Measurements from ENCODE around the gene SCART1.
"Not testable (repeated sequence)": the region's sequence is repeated elsewhere in the genome, so short reads cannot be mapped to it uniquely, and the experiment has no call there.

The SCART1 gene

GRCh38 chr10:133456041-133456951, 2.6 kb downstream of the SCART1 start:
- no peak for DNase-seq

DNA sequence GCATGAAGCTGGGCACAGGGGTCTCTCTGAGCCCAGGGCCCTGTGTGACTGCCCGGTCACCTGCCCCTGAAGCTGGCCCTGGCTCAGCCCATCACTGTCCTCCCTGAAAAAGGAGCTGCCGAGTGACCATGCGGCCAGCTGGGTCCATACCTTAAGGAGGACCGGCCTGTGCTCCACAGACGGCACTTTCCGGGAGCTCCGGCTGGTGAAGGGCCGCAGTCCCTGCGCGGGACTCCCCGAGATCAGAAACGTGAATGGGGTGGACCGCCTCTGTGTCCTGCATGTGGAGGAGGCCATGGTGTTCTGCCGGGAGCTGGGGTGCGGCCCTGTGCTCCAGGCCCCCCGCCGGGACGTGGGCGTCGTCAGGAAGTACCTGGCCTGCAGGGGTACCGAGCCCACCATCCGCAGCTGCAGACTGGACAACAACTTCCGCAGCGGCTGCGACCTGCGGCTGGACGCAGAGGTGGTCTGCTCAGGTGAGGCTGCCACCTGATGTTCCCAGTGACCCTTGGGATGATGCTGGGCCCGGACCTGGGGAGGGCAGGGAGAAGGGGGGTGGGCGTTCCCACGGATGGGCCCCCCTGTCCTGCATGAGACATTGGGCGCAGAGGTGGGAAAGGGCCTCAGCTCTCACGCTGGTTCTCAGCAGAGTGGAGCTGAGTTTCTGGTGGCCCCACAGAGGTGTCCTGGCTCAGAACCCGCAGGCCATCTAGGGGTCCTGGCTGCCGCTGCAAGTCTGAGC, 3.5 kb downstream of the SCART1 start:
- no peak for DNase-seq

- no peak for DNase-seq
Measured at GRCh38 chr10:133458021-133458709, 4.4 kb downstream of the SCART1 start.

GRCh38 chr10:133458710-133459453, 5.1 kb downstream of the SCART1 start:
- DNase-seq, result no peak

GRCh38 chr10:133459454-133460207, 5.9 kb downstream of the SCART1 start:
- DNase-seq, result no peak

GRCh38 chr10:133460208-133460769, 6.5 kb downstream of the SCART1 start:
- DNase-seq, result no peak

DNA sequence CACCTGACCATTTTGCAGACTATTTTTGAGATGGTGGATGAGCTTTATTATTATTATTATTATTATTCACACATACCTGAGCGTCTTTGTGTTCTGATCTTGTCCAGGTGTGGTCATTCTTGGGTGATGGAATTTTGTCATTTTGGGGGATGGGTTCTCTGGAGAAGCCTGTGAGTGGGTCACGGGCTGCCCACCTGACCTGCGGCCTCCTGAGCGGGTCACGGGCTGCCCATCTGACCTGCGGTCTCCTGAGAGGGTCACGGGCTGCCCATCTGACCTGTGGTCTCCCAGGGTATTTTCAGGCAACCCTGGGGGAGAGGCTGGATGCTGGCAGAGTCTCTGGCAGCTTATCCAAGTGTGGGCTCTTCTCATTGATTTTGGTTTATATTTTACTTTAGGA, 7.3 kb downstream of the SCART1 start:
- DNase-seq, result no peak

DNA sequence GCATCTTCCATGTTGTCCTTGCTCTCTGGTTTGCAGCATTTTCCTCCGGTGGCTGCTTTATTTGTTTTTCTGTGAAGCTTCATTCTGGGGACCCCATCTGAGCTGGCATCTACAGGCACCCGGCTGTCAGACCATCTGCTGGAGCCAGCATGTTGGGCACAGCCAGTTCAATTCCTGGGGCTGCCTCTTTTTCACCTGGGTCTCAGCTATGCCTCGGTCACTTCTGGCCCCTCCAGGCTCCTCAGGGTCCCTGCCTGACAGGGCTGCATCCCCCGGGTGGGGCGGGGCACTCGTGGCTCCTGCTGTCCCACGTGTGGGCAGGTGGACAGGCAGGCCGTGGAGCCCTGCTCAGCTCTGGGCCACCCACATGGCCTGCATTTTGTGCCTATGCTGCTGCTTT, 8.1 kb downstream of the SCART1 start:
- no peak for DNase-seq

GRCh38 chr10:133462512-133463305, 9.0 kb downstream of the SCART1 start:
- no peak for DNase-seq

DNA sequence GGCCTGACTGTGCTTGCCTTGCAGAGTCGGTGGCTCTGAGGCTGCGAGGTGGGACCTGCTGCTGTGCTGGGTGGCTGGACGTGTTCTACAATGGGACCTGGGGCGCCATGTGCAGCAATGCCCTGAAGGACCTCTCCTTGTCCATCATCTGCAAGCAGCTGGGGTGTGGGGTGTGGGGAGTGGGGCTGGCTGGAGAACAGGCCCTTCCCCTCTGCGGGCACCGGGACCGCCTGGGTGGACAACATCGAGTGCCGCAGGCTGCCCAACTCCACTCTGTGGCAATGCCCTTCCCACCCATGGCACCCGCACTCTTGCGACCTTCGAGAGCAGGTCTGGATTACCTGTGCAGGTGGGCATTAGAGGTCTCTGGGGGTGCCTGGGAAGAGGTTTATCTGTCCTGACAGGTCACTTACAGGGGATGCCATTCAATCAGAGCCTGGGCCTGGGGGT, 10.9 kb downstream of the SCART1 start:
- no peak for DNase-seq

DNA sequence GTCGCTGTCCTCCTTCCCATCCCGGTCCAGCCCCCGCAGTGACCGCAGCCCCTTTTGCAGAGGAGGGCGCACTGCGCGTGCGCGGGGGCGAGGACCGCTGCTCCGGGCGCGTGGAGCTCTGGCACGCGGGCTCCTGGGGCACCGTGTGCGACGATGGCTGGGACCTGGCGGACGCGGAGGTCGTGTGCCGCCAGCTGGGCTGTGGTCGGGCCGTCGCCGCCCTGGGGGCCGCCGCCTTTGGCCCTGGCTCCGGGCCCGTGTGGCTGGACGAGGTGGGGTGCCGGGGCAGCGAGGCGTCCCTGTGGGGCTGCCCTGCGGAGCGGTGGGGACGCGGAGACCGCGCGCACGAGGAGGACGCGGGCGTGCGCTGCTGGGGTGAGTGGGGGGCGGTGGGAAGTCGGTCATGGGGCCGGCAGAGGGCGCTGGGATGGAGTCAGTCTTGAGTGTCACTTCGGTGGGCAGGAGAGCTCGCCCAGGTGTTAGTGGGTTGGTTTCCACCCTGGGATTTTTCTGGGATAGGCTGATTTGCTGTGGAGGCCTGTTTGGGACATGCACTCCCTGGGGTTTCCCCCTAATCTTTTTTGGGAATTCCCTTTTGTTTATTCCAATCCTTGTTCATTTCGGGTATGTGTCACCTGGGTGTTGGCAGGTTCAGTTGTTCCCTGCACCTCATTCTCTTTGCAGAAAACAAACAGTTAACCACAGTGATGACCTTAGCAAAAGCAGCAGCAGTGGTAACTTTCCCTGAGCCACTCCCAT, 11.6 kb downstream of the SCART1 start:
- no peak for DNase-seq

- DNase-seq, result no peak
Measured at GRCh38 chr10:133465950-133466474, 12.3 kb downstream of the SCART1 start.

DNA sequence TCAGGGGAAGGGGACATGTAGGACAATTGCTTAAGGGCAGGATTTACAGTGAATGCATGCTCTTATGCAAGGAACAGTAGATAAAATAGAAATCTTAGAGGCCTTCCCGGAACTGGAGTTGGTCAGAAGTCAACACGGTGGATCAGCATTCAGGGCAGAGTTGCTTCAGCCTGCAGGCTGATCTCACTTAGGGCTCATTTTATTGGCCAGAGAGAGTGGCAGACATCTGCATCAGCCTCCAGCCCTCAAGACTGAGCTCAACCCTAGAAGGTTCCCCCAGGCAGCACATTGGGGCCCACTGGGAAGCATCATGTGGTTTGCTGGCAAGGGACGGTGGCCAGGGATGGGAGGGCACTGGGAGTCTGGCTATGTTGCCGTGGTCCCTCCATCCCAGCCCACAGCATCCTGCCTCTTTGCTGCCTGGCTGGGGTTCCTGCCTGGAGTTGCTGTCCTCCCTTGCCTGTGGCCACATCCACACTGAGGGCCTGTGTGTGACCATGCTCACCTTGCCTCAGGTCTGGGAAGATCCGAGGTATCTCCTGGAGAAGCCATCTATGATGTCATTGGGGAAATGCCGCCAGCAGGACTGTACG, 13.0 kb downstream of the SCART1 start:
- DNase-seq, result no peak

DNA sequence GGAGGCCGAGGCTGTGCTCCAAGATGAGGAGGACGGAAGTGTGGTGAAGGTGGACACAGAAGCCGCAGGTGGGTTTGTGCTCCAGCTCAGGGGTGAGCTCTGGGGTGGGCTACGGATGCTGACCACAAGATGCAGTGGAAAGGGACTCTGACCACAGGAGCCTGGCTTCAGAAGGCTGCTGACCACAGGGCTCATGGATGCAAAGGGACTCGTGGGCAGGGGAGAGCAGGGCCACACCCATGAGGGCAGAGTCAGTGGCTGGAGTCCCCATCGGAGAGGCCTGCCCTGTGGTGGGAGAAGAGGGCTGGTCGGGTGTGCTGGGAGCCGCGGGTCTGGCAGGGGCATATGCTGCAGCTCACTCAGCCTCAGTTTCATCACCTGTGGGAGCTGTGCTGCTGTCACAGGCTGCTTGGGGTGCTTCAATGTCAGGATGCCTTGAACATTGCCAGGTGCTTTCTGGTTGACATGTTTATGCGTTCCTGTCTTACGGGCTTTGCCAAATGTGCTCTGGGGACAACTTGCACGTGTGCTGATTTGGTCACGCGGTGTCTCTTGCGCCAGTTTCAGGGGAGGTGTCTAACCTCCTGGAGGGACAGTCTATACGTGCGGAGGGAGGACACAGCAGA, 13.7 kb downstream of the SCART1 start:
- no peak for DNase-seq

DNA sequence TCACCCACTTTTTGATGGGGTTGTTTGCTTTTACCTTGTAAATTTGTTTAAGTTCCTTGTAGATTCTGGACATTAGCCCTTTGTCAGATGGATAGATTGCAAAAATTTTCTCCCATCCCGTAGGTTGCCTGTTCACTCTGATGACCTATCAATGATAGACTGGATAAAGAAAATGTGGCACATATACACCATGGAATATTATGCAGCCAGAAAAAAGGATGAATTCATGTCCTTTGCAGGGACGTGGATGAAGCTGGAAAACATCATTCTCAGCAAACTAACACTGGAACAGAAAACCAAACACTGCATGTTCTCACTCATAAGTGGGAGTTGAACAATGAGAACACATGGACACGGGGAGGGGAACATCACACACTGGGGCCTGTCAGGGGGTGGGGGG, 15.5 kb downstream of the SCART1 start:
- DNase-seq, result not testable (repeated sequence)

DNA sequence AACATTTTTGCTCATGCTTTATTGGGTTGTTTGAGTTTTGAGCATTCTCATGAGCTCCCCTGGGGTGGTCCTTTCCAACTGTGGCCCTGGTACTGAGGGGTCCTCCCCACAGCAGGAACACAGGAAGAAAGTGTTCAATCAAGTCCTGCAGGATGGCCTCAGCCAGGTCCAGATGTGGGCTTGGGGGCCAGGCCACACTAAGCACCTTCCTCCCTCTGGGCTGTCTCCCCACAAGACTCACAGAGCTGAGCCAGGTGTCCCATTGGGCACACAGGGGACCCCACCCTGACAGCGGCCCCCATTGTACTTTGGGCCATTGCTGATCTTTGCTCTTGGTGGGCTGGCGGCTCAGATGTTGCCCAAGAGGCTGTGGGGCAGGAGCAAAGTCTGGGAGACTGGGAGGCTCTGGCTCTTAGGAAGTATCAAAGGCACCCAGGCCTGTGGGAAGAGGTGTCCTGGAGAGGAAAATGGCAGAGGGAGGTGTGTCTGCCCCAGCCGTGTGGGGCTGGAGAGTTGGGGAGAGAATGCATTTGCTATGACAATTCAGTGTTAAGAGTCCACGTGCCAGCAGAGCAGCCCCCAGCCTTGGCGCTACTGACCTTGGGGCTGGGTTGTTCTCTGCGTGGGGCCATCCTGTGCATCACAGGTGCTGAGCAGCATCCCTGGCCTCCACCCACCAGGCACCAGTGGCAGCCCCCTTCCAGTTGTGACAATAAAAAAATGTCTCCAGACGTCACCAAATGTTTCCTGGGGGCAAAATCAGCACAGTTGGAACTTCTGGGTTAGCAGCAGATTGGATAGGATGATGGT, 17.8 kb downstream of the SCART1 start:
- DNase-seq, result no peak

DNA sequence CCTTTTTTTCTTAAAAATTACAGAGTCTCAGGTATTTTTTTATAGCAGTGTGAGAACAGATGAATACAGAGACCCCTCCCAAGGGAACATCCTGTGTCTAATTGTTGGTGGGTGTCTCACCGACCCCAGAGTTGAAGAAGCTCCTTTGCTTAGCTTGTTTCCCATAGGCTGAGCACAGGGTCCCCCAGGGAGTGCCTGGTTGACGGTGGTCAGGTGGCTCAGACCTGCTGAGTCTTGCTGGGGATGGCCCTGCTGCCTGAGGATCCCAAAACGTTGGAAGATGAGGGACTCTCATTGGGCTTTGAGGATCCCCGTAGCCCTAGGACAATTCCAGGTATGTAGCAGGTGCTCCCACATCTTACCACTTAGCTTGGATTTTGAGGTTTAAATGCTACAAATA, 19.5 kb downstream of the SCART1 start:
- DNase-seq, result no peak

DNA sequence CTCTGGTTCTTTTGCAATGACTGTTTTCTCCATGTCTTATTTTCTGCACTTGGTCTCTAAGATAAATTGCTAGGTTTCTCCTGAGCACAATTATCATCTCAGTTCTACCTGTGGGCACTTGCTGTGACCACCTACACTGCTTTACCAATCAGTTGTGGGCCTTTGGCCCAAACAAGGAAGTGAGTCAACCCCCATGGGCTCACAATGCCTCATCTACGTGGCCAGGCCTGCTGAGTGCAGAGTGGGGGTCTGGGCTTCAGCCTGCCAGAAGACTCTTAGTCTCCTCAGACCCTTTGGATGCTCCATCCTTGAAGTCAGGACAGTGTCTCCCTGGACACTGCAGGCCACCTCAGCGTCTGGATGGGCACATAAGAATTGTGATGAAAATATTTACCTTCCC, 20.3 kb downstream of the SCART1 start:
- DNase-seq, result no peak

All from fibroblast of skin of abdomen (primary cell).